Iris pigment epithelial cell (primary cell): Measurements from ENCODE around the gene KRTAP19-8.

Source experiments
- DNase-seq: peaks from one replicate; pipeline ENCODE4 v3.0.0-alpha.2; 2011; ENCODE audit warnings: low read depth

KRTAP19-8 gene

DNA sequence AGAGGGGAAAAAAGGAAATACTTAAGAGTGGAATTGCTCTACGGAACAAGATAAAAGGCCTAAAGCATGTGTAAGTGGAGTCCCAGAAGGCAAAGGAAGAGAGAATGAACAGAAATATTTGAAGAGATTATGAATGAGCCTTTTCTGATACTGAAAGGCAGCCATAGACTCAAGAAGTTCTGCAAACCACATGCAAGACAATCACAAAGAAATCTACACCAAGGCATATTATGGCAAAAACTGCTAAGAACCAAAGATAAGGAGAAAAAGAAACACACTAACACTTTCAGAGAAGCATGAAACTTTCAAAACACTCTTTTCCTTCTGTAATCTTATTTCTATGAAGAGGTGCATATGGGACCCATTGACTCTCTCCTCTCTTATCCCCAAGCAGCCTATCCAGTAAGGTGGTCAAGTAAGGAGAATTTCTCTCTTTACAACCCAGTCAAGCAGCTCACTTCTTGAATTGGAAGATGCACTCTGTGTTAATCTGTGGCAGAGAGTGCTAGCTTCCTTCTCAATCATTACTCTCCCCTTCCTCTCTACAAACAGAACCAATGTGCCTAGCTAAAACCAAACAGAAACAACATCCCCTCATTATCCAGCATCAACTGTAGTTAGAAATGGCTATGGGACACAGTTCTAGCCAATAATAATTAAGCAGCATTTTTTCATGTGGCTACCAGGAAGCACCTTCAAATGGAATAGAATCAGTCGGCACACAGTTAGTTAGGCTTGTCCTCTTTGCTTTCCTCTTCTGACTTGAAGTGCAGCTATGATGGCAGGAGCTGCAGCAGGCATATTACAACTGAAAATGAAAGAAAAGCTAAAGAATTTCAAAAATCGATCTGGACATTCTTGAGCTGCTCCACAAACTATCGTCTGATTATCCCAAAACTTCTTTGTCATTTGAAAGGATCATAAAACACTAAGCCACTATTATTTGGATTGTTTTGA is 25.9 kb downstream of the KRTAP19-8 start:
- DNase-seq: no peak

DNA sequence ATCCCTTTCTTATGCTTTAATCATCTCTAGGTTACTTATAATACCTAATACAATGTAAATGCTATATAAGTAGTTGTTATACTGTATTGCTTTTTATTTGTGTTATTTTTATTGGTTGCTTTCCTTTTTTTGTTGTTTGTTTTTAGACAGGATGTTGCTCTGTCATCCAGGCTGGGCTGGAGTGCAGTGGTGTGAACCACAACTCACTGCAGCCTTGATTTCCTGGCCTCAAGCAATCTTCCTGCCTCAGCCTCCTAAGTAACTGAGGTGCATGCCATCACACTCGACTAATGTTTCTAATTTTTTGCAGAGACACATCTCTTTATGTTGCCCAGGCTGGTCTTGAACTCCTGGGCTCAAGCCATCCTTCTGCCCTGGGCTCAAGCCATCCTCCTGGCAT is 26.9 kb downstream of the KRTAP19-8 start:
- no peak for DNase-seq

DNA sequence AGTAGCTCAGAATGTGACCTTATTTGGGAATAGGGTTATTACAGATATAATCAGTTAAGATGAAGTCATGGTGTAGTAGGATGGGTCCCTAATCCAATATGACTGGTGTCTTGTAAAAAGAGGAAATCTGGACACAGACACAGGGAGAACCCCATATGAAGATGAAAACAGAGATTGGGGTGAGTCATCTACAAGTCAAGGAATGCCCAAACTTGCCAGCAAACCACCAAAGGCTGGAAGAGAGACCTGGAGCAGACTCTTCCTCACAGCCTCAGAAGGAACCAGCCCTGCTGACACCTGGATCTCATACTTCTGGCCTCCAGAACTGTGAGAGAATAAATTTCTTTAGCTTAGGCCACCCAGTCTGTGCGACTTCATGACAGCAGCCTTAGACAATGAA is 29.9 kb downstream of the KRTAP19-8 start:
- no peak for DNase-seq

DNA sequence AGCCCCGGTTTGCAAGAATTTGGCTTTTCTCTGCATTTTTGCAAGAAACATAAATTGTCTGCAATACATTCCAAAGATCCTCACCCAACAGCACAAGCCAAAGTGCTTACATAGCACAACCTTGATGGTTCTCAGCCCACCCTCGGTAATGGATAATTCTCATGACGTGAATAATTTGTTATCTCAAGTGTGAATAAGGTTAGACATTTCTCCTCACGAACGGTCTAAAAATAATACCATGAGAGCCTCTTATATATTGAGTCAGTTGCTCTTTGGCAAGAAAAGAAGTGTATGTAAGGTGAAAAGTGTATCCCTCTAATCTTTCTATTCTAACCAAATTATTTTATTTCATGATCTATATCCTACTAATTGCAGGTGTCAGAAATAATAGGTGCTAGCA is 33.3 kb downstream of the KRTAP19-8 start:
- no peak for DNase-seq

DNA sequence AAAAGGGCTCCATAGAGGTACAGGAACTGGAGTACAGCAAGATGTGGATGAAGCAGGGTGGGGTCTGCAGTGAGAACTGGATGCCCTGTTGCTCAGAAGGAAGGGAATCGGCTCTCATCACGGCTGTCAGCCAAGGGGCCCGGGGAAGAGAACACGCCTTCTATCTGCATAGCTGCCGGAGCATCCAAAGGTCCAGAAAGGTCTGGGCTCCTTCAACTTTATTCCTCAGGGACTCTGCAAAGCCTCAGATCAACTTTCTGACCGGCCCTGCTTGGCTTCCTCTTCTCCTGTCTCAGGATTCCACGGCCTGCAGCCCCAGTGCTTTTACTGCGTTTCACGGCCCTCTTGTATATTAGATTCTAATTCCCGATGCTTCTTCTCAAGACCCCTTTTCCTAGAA is 34.8 kb downstream of the KRTAP19-8 start:
- no peak for DNase-seq

DNA sequence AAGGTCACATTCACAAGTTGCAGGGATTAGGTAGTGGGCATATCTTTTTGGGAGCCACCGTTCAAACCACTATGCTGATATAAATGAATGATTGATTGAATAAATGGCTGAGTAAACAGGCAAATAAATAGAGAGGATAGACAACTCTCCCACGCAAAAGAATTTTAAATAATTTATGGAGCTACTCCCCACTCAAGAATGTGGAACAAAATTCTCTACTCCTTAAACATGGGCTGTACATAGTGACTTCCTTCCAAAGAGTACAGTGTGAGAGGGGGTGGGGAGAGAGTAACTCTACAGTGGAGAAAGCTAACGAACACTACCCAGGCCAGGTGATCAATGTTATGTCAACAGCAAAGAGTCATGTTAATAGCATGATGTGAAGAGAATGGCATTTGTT is 40.7 kb downstream of the KRTAP19-8 start:
- no peak for DNase-seq

DNA sequence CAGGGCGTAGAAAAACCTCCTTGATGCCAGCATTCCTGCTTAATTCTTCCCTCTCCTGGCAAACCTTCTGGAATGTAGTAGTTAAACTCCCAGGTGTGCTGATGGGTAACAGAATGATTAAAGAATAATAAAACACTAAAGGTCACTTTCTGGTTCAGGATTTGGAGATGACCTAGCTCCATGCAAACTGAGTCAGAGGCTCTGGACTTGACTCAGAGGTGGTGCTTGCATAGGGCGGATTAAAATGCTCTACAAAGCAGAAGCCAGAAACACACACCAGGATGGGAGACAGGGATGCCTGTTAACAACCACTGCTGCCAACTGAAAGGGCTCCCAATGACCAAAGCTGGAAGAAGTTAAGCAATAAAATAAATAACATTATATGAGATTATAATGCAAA is 41.5 kb downstream of the KRTAP19-8 start:
- DNase-seq: no peak

DNA sequence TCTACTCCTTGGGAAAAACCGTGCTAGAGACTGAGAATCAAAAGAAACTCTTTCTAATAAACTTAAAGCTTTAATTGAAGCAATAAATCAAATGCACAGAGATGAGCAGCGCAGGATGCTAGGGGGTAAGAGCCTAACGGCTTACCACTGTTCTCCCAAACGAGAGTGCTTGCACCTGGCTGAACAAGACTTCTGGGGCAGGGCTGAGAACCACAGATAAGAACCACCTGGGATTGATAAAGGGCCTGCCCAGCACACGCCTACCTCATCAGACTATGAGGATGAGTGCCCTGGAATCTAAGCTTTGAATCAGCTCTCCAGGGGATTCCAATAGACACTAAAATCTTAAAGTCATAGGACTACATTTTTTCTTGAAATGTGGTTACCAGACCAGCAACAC is 43.3 kb downstream of the KRTAP19-8 start:
- no peak for DNase-seq

DNA sequence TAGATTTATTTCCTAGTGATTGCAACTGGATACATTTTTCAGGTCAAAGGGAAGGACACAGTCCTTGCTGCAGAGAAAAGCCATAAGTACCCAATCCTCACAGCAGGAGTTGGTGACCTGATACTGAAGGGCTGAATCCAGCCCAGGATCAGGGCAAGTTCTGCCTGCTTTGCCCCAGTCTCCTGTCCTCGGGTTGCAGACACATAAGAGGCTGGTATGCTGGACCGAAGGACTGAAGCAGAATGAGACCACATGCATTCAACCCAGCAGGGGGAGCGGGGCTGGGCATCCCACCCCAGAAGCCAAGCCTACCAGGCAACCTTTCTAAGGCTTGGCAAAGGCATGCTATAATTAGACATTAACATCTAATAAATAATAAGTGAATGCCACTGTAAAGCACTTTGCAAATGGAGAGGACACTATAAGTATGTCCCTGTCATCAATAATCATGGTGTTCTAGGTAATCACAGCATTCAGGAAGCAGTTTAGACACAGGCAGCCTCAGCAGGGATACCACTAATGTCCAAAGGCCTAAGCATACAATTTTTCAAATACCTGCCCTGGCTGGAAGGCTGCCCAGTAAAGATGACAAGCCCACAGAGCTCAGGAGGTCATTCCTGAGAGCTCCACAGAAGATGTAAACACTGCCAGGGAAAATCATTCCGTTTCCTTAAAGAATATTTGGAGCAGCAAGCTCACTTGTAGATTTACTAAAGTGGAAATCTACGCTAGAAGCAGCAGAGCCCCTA is 47.6 kb downstream of the KRTAP19-8 start:
- DNase-seq: no peak

DNA sequence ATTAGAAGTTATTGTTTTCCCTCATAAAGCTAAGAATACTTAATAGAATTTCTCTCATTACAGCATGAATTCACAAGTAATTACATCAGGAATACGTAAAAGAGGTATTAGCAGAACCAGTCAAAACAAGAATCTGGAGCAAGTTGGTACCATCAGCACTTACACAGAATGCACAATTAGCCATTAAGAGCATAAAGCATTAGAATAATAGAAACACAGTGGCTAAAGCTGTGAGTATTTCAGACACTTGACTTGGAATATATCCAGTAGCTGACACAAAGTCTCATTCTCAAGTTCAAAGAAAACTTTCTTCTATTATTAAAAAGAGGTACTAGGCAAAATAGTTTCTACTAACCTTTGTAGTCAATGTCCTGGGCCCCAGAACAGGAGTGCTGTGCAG is 49.6 kb downstream of the KRTAP19-8 start:
- no peak for DNase-seq
